ENCODE measurements around the gene FHIT.

DNA sequence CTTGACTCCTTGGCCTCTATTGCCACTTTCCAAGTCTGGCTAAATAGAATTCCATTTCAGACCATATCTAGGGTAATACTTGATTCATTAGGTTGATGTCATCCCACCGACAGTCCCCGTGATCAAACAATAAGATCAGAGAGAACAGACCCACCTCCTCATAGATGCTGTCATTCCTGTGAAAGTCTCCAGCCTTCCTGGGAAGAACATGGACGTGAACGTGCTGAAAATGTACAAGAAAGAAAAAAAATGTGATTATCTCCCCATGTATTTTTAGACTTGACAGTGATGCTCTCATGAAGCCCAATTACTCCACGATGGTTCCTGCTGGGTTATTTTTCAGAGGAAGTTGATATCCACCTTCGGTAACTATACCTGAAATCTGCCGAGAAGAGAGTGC is 1329.1 kb downstream of the FHIT start:
- no peak for TF ChIP-seq YY1 (IDR thresholded peaks at IDR 0.05; ENCODE audit: insufficient read depth, insufficient read length)
- TF ChIP-seq SUZ12 (IDR thresholded peaks at IDR 0.05; ENCODE audit: extremely low read depth, insufficient read depth, insufficient read length): no peak
- no peak for TF ChIP-seq ZNF274 (IDR thresholded peaks at IDR 0.05; ENCODE audit: low read depth, low read length)
